H1 (cell line): ENCODE results near the gene KCNJ10. TPM values are rescaled to one million over a fixed set of nuclear protein-coding genes. Genes with fewer than 3 reads are reported as not detected.

Experiments used
- polyA plus RNA-seq, 7 experiments: library from polyadenylated mRNA; depleted of rRNA in 3 of 7; stranded (reverse) in 5 of 7; unstranded in 2 of 7; fragments of >200 nt in 5 of 7; fragments of 200-250 nt in 2 of 7; gene quantifications; 1 replicate in 5 of 7; 2 replicates in 1 of 7; 4 replicates in 1 of 7; pipeline versions ENCODE4 v1.2.1 to v1.2.3, GENCODE V29; 2011 to 2013; ENCODE audit warnings: missing spikeins in 2 of 7, mixed read lengths in 2 of 7
- total RNA-seq: library from RNA; stranded (reverse); fragmentation: NEBNext Ultra II Directional; extraction: Animal tissue kit (Norgen Biotek cat#: 25700); gene quantifications from 2 replicates; pipeline ENCODE4 v1.2.1, GENCODE V29; 2021
- TF ChIP-seq, protein P1 (sequence below): fragments of 300-600 bp; sonication (generic); IDR thresholded peaks from 2 replicates; pipeline ENCODE4 v1.7.1; 2012; ENCODE audit warnings: low read length, moderate library complexity, mild to moderate bottlenecking, inconsistent platforms; ENCODE audit not compliant: insufficient replicate concordance

KCNJ10 gene
- total and polyA plus RNA-seq, 2 of the 8 experiments (the other 6 are each of a cell fraction or from before 2014, with no cell fraction given), result 1.7 to 2.4 TPM

- TF ChIP-seq, protein P1, sequence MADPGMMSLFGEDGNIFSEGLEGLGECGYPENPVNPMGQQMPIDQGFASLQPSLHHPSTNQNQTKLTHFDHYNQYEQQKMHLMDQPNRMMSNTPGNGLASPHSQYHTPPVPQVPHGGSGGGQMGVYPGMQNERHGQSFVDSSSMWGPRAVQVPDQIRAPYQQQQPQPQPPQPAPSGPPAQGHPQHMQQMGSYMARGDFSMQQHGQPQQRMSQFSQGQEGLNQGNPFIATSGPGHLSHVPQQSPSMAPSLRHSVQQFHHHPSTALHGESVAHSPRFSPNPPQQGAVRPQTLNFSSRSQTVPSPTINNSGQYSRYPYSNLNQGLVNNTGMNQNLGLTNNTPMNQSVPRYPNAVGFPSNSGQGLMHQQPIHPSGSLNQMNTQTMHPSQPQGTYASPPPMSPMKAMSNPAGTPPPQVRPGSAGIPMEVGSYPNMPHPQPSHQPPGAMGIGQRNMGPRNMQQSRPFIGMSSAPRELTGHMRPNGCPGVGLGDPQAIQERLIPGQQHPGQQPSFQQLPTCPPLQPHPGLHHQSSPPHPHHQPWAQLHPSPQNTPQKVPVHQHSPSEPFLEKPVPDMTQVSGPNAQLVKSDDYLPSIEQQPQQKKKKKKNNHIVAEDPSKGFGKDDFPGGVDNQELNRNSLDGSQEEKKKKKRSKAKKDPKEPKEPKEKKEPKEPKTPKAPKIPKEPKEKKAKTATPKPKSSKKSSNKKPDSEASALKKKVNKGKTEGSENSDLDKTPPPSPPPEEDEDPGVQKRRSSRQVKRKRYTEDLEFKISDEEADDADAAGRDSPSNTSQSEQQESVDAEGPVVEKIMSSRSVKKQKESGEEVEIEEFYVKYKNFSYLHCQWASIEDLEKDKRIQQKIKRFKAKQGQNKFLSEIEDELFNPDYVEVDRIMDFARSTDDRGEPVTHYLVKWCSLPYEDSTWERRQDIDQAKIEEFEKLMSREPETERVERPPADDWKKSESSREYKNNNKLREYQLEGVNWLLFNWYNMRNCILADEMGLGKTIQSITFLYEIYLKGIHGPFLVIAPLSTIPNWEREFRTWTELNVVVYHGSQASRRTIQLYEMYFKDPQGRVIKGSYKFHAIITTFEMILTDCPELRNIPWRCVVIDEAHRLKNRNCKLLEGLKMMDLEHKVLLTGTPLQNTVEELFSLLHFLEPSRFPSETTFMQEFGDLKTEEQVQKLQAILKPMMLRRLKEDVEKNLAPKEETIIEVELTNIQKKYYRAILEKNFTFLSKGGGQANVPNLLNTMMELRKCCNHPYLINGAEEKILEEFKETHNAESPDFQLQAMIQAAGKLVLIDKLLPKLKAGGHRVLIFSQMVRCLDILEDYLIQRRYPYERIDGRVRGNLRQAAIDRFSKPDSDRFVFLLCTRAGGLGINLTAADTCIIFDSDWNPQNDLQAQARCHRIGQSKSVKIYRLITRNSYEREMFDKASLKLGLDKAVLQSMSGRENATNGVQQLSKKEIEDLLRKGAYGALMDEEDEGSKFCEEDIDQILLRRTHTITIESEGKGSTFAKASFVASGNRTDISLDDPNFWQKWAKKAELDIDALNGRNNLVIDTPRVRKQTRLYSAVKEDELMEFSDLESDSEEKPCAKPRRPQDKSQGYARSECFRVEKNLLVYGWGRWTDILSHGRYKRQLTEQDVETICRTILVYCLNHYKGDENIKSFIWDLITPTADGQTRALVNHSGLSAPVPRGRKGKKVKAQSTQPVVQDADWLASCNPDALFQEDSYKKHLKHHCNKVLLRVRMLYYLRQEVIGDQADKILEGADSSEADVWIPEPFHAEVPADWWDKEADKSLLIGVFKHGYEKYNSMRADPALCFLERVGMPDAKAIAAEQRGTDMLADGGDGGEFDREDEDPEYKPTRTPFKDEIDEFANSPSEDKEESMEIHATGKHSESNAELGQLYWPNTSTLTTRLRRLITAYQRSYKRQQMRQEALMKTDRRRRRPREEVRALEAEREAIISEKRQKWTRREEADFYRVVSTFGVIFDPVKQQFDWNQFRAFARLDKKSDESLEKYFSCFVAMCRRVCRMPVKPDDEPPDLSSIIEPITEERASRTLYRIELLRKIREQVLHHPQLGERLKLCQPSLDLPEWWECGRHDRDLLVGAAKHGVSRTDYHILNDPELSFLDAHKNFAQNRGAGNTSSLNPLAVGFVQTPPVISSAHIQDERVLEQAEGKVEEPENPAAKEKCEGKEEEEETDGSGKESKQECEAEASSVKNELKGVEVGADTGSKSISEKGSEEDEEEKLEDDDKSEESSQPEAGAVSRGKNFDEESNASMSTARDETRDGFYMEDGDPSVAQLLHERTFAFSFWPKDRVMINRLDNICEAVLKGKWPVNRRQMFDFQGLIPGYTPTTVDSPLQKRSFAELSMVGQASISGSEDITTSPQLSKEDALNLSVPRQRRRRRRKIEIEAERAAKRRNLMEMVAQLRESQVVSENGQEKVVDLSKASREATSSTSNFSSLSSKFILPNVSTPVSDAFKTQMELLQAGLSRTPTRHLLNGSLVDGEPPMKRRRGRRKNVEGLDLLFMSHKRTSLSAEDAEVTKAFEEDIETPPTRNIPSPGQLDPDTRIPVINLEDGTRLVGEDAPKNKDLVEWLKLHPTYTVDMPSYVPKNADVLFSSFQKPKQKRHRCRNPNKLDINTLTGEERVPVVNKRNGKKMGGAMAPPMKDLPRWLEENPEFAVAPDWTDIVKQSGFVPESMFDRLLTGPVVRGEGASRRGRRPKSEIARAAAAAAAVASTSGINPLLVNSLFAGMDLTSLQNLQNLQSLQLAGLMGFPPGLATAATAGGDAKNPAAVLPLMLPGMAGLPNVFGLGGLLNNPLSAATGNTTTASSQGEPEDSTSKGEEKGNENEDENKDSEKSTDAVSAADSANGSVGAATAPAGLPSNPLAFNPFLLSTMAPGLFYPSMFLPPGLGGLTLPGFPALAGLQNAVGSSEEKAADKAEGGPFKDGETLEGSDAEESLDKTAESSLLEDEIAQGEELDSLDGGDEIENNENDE, result no peak
- TF ChIP-seq, all 59 proteins: peak for 0
These were observed 23.8 kb upstream of the KCNJ10 start (continued) for GRCh38 chr1:160093624-160094290.
